Osteocyte (in vitro differentiated cells): ENCODE results near the gene RCOR1. TPM values are rescaled to one million over a fixed set of nuclear protein-coding genes. Genes with fewer than 3 reads are reported as not detected.

Source experiments
- DNase-seq: peaks from one replicate; pipeline ENCODE4 v3.0.0; 2021; ENCODE audit warnings: mixed read lengths; ENCODE audit not compliant: unreplicated experiment; ENCODE audit errors: extremely low spot score
- H3K27ac Mint-ChIP-seq: one replicate; pipeline ENCODE4 v1.8.0; 2021; ENCODE audit warnings: mild to moderate bottlenecking, mixed read lengths; ENCODE audit not compliant: unreplicated experiment
- H3K27me3 Mint-ChIP-seq: one replicate; pipeline ENCODE4 v1.8.0; 2021; ENCODE audit warnings: mixed read lengths; ENCODE audit not compliant: unreplicated experiment
- H3K36me3 Mint-ChIP-seq: one replicate; pipeline ENCODE4 v1.8.0; 2021; ENCODE audit warnings: mixed read lengths; ENCODE audit not compliant: unreplicated experiment
- H3K4me1 Mint-ChIP-seq: one replicate; pipeline ENCODE4 v1.8.0; 2021; ENCODE audit warnings: mixed read lengths; ENCODE audit not compliant: unreplicated experiment
- H3K4me3 Mint-ChIP-seq: one replicate; pipeline ENCODE4 v1.8.0; 2021; ENCODE audit warnings: mild to moderate bottlenecking, moderate library complexity, mixed read lengths; ENCODE audit not compliant: unreplicated experiment
- H3K9me3 Mint-ChIP-seq: one replicate; pipeline ENCODE4 v1.8.0; 2021; ENCODE audit warnings: mixed read lengths; ENCODE audit not compliant: unreplicated experiment
- total RNA-seq: library from RNA; stranded (reverse); gene quantifications from 2 replicates; pipeline ENCODE4 v1.2.1, GENCODE V29; 2021
- TF ChIP-seq, protein P1 (sequence below): fragments of 200-600 bp; sonication (generic); IDR thresholded peaks from 2 replicates; pipeline ENCODE4 v1.5.0; 2021; ENCODE audit warnings: antibody characterized with exemption, mild to moderate bottlenecking, moderate library complexity

RCOR1 gene
- total RNA-seq, 1 donor from 2014 or later, result 23.6 TPM

DNA sequence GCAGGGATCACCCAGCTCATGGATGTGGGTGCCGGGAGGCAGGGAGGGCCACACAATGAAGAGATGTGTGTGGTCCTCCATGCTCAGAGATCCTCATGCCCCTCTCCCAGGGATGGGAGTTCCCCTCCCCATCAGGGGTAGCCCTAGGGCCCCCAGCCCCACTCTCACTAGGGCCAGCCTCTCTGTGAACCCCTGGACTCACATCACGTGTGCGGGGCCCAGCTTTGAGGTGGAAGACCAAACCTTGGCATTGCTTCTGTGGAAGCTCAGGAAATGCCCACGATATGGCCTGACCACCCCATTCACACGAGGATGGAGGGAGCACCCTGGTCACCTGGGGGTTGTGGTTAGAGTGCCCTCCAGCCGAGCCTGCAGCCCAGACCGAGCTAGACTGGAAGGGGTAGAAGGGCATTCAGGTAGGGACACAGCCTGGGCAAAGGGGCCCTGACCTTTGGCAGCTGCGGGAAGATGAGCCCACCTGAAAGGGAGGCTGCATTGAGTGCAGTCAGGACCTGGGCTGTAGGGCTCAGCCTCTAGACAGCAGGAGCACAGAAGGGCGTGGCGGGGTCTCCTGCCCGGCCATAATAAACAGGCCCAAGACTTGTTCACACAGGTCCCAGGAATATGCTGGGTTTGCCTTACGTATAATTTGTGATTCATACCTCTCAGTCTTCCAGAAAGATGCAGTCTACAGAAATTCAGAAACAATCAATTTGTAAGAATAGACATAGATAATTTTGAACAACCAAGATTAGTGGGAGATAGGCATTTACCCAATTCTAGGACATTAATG is 34.8 kb upstream of the RCOR1 start:
- DNase-seq, result no peak
- TF ChIP-seq, protein P1, sequence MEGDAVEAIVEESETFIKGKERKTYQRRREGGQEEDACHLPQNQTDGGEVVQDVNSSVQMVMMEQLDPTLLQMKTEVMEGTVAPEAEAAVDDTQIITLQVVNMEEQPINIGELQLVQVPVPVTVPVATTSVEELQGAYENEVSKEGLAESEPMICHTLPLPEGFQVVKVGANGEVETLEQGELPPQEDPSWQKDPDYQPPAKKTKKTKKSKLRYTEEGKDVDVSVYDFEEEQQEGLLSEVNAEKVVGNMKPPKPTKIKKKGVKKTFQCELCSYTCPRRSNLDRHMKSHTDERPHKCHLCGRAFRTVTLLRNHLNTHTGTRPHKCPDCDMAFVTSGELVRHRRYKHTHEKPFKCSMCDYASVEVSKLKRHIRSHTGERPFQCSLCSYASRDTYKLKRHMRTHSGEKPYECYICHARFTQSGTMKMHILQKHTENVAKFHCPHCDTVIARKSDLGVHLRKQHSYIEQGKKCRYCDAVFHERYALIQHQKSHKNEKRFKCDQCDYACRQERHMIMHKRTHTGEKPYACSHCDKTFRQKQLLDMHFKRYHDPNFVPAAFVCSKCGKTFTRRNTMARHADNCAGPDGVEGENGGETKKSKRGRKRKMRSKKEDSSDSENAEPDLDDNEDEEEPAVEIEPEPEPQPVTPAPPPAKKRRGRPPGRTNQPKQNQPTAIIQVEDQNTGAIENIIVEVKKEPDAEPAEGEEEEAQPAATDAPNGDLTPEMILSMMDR, result no peak
- Mint-ChIP-seq H3K4me1 (peaks cover under 1% of the 10 kb centered on the region), H3K27me3 (no peaks in the 10 kb centered on the region), H3K9me3 (no peaks in the 10 kb centered on the region), H3K36me3 (no peaks in the 10 kb centered on the region), H3K27ac (no peak overlapping the region), H3K4me3 (no peak overlapping the region)

DNA sequence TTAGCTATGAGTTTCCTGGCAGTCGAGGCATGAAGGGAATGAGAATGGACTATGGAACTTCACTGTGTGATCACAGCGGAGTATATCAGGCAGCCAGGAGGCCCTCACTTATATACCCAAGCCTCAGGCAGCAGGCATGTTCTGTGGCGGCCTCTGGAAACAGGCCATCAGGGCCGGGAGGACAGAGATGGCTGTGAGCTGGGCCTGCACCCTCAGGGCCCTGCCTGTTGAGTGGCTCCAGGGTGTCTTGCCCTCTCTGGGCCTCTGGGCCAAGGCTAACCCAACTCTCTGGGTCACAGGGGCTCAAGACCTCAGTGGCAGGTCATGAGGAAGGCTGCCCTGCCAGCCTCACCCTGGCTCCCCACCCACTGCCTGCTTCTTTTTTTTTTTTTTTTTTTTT is 33.9 kb upstream of the RCOR1 start:
- no peaks in the 10 kb centered on the region for H3K4me1 Mint-ChIP-seq
- TF ChIP-seq, protein P1, result no peak
- H3K27me3 Mint-ChIP-seq, result no peaks in the 10 kb centered on the region
- H3K4me3 Mint-ChIP-seq, result no peak overlapping the region
- H3K36me3 Mint-ChIP-seq, result no peaks in the 10 kb centered on the region
- no peak for DNase-seq
- no peaks in the 10 kb centered on the region for H3K9me3 Mint-ChIP-seq
- no peak overlapping the region for H3K27ac Mint-ChIP-seq

DNA sequence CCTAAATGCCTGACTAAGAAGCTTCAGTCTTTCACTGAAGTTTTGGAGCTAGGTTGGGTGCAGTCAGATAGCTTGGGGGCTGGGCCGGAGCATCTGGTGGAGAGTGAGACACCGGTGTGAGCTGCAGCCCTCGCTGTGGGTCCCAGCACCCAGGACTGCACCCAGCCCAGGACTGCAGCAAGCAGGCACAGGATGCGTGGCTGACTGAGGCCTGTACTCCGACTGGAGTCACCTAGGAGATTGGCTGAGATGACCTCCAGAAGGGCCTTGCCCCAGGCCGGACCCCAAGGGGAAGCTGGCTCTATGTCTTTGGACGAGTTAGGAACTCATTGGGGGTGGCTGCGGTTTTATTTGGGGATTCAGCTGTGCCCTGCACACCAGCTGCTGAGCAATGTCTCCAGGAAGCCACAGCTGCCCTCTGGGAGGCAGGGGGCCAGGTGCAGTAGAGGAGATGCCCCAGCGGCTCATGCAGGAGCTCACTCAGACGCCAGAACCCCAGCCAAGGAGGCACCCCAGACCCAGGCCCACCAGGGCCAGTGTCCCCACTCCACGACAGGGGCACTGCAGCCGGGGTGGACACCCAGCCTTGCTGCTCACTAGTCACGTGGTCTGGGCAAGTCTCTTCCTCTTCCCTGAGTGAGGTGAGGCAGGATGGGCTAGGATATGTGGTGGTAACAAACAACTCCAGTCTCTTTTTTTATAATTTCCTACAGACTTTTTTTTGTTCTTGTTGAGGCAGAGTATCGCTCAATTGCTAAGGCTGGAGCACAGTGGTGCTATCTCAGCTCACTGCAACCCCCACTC is 31.8 kb upstream of the RCOR1 start:
- Mint-ChIP-seq H3K4me3 (no peak overlapping the region), H3K9me3 (no peaks in the 10 kb centered on the region), H3K27ac (no peak overlapping the region), H3K4me1 (no peaks in the 10 kb centered on the region), H3K36me3 (no peaks in the 10 kb centered on the region), H3K27me3 (no peaks in the 10 kb centered on the region)
- DNase-seq, result no peak
- TF ChIP-seq, protein P1, result no peak

DNA sequence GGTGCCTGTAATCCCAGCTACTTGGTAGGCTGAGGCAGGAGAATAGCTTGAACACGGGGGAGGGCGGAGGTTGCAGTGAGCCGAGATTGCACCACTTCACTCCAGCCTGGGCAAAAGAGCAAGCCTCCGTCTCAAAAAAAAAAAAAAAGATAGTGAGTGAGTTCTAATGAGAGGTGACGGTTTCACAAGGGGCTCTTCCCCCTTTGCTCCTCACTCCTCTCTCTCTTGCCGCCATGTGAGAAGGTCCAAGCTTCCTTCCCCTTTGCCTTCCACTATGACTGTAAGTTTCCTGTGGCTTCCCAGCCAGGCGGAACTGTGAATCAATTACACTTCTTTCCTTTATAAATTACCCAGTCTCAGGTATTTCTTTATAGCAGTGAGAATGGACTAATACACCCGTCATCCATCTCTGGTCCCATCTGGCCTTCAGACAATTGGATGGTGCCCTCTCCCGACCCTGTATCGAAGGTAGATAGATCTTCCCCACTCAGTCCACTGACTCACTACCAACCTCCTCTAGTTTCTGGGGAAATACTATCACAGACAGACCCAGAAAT is 27.0 kb upstream of the RCOR1 start:
- H3K4me3 Mint-ChIP-seq, result no peak overlapping the region
- no peaks in the 10 kb centered on the region for H3K27me3 Mint-ChIP-seq
- TF ChIP-seq, protein P1, result no peak
- H3K9me3 Mint-ChIP-seq, result no peaks in the 10 kb centered on the region
- H3K27ac Mint-ChIP-seq, result no peak overlapping the region
- H3K36me3 Mint-ChIP-seq, result no peaks in the 10 kb centered on the region
- no peaks in the 10 kb centered on the region for H3K4me1 Mint-ChIP-seq
- DNase-seq, result no peak

DNA sequence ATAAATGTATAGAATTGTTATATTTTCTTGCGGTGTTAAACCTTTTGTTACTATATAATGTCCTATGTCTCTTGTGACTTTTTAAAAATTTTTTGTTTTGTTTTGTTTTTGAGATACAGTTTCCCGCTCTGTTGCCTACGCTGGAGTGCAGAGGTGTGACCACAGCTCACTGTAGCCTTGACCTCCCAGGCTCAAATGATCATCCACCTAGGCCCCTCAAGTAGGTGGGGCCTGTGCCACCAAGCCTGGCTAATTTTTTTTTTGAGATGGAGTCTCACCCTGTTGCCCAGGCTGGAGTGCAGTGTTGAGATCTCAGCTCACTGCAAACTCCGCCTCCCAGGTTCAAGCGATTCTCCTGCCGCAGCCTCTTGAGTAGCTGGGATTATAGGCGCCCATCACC is 26.5 kb upstream of the RCOR1 start:
- no peak for DNase-seq
- TF ChIP-seq, protein P1, result no peak

More for the DNA sequence above, 26.5 kb upstream of the RCOR1 start:
- Mint-ChIP-seq H3K27ac (no peak overlapping the region), H3K4me3 (no peak overlapping the region), H3K27me3 (no peaks in the 10 kb centered on the region), H3K36me3 (no peaks in the 10 kb centered on the region), H3K4me1 (no peaks in the 10 kb centered on the region), H3K9me3 (no peaks in the 10 kb centered on the region)
